ENCODE measurements around the gene TNS2.

TNS2 gene

DNA sequence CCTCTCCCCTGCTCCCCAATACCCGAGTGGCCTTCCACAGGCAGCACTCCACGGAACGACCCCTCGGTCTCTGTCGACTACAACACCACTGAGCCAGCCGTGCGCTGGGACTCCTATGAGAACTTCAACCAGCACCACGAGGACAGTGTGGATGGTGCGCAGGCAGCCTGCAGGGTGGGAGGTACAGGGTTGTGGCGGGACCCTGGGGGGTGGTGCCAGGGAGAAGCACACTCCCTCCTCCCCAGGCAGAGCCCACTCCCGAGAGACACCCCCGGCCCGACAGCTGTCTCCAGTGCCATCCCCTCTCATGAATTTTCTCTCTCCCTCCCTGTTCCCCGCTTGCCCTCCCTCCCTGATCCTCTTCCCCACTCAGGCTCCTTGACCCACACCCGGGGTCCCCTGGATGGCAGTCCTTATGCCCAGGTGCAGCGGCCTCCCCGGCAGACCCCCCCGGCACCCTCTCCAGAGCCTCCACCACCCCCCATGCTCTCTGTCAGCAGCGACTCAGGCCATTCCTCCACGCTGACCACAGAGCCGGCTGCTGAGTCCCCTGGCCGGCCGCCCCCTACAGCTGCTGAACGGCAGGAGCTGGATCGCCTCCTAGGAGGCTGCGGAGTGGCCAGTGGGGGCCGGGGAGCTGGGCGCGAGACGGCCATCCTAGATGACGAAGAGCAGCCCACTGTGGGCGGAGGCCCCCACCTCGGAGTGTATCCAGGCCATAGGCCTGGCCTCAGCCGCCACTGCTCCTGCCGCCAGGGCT, 9.0 kb downstream of the TNS2 start:
- DNase-seq = no peak

DNA sequence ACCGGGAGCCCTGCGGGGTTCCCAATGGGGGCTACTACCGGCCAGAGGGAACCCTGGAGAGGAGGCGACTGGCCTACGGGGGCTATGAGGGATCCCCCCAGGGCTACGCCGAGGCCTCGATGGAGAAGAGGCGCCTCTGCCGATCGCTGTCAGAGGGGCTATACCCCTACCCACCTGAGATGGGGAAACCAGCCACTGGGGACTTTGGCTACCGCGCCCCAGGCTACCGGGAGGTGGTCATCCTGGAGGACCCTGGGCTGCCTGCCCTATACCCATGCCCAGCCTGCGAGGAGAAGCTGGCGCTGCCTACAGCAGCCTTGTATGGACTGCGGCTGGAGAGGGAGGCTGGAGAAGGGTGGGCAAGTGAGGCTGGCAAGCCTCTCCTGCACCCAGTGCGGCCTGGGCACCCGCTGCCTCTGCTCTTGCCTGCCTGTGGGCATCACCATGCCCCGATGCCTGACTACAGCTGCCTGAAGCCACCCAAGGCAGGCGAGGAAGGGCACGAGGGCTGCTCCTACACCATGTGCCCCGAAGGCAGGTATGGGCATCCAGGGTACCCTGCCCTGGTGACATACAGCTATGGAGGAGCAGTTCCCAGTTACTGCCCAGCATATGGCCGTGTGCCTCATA, 9.7 kb downstream of the TNS2 start:
- no peak for DNase-seq

DNA sequence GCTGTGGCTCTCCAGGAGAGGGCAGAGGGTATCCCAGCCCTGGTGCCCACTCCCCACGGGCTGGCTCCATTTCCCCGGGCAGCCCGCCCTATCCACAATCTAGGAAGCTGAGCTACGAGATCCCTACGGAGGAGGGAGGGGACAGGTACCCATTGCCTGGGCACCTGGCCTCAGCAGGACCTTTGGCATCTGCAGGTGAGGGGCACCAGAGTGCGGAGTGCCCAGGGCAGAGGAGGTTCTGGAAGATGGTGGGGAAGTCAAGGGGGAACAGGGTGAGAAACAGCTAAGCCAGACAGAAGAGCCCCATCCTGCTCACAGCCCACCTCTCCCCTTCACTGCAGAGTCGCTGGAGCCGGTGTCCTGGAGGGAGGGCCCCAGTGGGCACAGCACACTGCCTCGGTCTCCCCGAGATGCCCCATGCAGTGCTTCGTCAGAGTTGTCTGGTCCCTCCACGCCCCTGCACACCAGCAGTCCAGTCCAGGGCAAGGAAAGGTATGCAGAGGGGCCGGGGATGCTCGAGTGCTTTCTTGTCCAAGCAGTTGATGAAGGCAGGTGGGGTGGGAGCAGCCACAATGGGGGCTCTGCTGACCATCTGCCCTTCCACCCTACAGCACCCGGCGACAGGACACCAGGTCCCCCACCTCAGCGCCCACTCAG, 10.3 kb downstream of the TNS2 start:
- DNase-seq = no peak

DNA sequence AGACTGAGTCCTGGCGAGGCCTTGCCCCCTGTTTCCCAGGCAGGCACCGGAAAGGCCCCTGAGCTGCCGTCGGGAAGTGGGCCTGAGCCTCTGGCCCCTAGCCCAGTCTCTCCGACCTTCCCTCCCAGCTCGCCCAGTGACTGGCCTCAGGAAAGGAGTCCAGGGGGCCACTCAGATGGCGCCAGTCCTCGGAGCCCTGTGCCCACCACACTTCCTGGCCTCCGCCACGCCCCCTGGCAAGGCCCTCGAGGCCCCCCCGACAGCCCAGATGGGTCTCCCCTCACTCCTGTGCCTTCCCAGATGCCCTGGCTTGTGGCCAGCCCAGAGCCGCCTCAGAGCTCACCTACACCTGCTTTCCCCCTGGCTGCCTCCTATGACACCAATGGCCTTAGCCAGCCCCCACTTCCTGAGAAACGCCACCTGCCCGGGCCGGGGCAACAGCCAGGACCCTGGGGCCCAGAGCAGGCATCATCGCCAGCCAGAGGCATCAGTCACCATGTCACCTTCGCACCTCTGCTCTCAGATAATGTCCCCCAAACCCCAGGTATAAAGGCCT, 10.9 kb downstream of the TNS2 start:
- no peak for DNase-seq

DNA sequence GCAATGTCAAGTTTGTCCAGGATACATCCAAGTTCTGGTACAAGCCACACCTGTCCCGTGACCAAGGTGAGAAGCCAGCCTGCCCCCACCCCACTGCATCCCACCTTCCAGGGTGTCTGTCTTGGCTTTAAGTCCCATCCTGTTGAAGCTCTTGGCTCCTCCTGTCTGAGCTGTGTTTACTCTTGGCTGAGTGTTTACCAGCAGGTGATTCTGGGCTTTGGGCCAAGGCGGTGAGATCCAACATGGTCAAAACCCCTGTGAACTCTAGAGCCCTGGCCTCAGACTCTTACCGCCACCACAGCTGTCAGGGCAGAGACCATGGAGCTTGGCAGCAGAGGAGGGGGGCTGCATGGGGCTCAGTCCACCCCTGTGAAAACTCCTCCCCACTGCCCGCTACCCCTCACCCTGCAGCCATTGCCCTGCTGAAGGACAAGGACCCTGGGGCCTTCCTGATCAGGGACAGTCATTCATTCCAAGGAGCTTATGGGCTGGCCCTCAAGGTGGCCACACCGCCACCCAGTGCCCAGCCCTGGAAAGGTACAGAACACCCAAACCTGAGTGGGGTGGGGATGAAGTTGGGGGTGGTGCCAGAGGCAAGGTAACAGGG, 11.6 kb downstream of the TNS2 start:
- no peak for DNase-seq

DNA sequence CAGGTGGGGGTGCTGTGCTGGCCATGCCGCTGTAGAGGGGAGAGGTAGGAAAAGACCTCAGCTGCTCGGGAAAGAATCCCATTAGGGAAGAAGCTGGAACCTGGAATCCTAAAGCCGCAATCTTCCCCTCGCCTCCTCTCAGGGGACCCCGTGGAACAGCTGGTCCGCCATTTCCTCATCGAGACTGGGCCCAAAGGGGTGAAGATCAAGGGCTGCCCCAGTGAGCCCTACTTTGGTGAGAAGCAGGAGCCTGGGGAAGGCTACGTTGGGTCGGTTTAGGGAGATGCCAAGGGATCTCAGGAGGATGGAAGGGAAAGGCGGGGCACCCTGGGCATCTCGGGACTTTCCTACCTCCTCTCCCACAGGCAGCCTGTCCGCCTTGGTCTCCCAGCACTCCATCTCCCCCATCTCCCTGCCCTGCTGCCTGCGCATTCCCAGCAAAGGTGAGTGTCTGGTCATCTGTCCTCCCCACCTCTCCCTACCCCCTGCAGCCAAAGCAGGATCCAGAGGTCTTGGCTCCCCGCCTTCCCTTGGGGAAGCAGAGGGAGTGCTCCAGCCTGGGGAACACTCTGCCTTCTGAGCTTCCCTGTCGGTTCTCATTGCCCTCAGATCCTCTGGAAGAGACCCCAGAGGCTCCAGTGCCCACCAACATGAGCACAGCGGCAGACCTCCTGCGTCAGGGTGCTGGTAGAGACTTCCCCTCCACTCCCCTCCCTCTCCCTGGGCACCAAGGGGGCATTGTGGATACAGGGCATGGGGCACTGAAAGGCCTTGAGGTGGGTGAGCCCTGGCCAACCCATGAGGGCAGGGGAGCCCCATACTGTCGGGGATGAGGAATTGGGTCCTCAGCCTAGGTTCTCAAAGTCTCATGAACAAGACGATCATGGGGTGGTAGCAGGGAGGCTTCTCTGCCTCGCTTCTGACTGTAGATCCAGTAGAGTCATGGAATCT, 12.4 kb downstream of the TNS2 start:
- no peak for DNase-seq

DNA sequence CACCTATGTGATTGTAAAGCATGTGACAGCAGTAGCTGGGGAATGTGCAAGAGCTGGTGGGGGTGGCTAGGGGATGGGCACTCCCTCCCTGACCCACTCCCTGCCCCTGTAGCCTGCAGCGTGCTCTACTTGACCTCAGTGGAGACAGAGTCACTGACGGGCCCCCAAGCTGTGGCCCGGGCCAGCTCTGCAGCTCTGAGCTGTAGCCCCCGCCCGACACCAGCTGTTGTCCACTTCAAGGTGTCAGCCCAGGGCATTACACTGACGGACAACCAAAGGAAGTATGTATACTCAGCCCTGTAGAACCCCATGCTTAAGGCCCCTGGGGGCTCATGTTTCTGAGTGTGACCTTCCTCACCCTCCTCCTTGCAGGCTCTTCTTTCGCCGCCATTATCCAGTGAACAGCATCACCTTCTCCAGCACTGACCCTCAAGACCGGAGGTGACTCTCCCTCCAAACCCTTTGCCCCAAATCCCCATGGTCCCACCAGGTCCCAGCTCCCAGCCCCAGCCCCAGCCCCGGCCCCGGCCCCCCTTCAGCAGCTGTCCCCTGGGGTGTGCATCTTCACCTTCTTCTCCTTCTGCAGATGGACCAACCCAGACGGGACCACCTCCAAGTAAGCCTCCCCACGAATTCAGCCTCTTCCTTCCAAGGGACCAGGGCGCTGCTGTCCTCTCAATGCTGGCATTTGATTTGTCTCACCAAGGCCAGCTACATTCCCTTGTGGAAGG, 13.3 kb downstream of the TNS2 start:
- no peak for DNase-seq

DNA sequence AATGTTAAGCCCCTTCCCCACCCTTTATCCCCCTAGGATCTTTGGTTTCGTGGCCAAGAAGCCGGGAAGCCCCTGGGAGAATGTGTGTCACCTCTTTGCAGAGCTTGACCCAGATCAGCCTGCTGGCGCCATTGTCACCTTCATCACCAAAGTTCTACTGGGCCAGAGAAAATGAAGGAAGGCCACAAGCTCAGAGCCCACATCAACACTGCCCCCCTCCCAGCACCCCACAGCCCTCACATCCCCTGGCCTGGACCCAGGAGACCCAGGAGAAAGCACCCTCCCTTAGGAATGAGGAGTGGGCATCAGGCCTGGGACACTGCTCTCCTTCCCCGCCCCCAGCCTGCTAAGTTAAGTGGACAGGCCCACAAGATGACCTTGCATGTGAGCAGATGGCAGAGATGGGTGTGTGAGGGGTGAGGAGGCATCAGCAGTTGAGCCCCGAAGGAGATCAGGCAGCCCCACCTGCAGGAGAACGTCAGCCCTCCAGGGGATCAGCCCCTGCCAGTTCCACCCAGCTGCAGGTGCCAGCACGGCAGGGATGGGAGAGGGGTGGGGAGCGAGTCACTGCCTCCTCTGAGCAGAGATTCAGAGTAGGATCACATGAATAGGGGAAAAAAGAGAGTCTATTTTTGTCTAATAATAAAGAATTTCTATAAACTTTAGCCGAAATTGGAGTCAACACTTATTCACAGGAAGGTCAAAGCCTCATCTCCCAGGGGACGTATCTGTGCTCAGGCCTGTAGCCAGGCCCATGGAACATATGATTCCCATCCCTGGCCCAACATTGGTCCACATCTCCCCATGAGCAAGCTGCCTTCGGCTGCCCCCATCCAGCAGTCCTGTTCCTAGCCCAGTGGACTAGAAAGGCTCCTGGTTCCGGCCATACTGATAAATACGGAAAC, 14.1 kb downstream of the TNS2 start:
- no peak for DNase-seq

DNA sequence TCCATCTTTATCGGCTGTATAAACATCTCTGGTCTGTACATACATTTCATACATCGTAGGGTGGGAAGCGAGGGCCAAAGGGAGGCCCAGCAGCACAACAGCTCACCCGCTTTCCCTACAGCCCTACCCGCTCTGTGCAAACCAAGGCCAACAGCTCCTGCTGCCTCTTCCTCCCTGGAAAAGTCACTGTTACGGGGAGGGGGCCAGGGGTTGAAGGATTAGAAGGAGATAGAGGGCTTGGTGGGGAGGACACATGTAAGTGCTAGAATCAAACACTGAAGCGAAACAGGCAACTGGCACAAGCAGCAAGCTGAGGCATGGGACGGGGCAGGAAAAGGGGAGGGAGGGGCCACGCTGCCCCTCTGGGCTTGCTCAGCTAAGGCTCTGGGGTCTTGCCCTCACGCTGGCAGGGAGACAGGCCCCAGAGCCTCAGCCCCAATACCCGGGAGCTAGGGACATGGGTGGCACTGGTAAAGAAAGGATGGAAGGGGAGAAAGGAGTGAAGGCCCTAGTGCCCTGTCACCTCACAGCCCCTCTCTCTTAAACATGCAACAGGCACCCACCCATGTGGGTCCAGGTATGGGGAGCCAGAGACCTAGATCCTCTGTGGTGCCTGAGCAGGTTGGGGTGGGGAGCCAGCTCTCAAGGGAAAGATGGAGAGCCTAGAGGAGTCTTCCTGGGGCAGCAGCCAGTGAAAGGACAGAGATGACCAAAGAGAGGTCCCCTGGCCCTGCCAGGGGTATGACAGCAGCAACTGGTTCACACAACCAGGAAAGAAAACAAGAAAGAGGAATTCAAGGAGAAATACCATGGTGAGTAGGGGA, 15.0 kb downstream of the TNS2 start:
- no peak for DNase-seq

DNA sequence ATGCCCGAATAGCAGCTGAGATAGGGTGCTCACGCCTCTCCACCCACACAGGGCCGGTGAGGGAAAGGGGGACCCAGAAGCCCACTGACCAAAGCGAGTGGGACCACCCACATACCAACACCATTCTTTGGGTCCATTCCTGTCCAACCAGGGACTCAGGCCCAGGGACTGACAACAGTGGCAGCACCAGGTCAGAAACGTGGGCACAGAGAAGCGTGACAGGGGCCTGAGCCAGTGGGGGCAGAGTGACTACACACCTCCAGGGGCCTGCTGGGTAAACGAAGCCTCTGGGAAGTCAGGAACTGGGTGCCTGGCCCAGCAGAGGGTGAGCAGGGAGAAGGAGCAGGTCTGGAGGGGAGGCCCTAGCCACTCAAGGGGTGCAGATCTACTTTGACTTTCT, 15.6 kb downstream of the TNS2 start:
- no peak for DNase-seq

DNA sequence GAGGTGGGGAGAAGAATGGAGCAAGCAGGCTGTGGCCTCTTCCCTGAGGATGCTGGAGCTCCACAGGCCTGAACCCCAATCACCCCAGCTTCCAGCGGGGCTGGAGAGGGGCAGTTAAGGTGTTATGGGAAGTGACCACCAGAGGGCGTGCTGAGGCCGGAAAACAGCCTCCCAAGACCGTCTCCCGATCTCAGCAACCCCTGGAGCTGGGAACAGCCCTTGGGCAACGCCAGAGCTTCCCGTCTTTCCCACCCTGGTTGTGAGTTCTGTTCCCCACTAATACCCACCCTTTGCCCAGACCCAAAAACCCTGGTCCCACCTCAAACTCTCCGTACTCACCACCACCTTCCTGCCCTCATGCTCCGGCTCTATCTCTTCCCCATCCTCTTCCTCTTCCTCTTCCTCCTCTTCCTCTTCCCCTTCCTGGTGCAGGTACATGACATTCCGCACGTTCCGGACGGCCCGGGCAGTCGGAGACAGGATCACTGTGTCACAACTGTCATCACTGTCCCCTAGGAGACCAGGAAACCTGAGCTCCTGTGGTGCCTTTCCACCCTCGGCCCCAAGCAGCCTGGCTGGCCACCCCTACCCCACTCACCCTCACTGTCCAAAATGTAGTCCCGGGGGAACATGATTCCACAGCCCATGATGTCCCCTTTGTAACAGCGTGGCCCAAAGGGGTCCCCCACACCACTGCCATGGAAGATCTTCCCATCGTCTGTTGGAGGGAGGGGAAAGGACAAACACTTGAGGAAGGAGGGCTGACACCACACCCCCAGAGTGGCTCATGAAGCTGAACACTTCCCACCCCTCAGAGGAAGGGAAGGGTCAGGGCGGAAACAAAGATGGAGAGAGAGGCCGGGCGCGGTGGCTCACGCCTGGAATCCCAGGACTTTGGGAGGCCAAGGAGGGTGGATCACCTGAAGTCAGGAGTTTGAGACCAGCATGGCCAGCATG, 16.4 kb downstream of the TNS2 start:
- peak; percentile 75 to 89 (median 81) for DNase-seq

DNA sequence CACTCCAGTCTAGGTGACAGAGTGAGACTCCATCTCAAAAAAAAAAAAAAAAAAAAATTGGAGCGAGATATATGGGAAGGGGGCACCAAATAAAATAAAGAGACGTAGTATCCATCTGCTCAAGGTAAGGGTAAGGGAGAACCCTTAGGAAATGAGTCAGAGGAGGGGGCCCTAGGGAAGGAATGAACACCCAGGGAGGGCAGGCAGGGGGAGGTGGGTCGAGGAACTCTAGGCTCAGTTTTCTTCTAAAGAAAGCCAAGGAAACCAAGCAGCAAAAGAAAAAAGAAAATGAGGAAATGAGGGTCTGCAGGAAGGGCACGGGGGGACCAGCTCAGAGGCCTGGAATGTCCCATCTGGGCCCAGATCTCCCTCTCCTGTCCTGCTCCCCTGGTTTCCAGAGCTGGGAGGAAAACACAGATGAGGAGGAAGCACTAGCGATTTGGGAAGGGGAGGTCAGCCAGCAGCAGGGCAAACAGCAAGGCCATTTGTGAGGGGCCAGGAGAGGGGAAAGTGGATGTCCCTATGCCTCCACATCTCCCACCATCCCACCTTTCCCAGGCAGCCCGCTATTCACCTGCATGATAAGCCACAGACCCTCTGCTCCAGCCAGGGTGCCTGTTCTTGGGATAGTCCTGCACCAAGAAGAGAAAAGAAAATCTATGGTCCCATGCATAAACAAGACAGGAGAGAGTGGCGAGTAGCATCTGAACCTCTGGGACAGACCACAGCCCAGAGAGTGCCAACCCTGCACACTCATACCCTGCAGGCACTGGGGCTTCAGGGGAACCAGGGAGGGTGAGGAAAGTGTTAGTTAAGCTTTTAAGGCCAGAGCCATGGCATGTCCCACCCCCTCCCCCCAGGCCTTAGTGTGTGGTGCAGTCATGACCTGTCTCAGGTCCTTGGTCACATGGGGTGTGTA, 17.5 kb downstream of the TNS2 start:
- no peak for DNase-seq

DNA sequence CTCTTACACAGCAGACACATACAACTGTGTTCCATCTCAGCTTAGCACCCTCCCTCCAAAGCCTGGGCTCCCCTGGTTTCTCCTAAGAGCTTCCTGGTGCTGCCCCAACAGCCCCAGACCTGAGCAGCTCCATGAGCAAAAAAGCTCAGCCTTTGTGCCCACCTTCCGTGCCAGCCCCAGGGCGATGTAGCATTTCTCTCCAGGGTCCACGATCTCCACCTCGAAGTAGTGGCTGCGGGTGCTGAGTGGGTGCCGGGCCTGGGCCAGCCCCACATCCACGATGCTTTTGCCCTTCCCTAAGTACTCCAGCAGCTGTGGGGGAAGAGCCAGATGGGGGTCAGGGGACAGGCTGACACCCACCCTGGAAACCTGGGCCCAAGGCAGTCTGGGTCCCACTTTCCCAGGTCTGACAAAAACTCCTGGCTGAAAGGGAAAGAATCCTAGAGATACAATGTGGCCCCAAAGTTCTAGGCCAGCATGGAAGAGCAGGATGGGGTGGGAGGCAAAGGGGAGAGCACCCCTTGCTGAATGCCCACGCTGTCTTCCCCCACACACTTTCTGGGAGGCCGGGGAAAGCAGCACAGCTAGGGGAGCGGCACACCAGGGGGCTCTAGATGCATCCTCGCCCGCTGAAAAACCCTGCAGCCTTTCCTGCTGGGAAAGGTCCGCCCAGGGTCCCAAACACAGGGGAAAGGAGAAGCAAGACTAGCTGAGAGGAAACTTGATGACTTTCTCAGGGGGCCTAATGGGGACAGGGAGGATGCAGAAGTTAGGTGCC, 18.3 kb downstream of the TNS2 start:
- DNase-seq = no peak

DNA sequence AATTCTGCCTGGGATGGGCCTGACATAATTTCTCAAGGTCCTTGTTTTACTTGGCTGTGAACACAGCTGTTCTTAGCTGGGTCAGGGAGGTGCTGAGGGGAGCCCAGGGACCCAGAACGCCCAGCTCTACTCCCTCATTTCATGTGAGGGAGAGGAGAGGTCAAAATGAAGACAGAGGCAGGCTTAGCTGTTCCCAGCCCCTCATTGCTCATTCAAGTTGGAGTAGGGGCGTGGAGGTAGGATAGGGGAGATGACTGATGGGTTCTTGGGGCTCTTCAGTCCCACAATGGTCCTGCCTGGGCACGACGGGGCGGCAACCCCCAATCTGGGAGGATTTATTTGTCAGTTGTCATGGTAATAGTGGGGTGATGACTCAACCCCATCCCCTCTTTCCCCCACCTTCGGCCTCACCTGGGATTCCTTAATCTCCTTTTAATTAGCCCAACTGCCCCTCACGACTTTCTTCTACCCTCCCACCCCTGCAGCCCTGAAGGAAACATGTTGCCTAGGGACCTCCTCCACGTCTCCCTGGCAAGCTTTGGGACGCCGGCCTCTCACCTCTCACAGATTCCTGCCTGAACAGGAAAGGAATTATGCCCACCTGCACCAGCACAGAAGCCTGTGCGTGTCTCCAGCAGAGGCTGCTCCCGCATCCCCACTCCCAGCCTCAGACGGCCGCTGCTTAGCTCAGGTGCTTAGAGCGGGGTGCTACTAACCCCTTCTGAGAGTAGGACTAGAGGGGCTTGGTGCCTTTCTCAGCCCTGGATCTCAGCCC, 19.1 kb downstream of the TNS2 start:
- DNase-seq = no peak

DNA sequence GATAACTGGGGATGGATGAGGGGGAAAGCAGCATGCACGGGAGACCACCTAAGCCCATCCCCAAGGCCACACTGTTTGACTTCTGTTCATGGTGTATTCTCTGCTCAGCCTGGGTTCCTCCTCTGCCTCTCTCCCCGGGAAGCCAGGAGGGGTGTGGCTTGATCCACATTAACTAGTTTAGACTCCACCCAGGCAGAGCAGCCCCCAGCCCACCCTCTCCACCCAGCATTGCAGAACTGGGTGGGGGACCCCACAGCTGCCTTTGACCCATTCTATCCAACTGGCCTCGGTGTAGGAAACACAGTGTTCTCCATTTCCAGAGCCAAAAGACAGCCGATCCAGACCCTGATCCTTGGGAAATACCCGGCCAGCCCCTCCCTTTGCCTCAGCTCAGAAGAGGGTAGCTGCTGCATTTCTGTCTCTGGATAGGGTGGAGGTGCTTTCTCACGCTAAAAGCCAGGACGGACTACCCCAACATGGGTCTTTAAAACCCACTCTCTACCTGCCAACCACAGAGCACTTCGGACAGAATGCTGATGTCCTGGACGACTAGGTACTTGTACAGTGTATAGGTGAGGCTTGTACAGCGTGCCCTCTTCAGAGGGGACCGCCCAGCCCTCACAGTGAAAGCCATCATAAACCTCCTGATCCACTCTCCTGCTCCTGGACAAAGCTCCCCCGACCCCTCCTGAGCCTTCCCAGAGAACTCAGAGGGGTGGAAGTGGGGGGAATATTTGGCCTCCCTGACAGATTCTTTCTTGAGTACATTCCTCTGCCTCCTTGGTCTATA, 20.0 kb downstream of the TNS2 start:
- no peak for DNase-seq

Data from suppressor macrophage treated with lipopolysaccharide for 1 hour (primary cell).